ENCODE data around the gene ASCC1.
"Not testable (repeated sequence)": the region's sequence is repeated elsewhere in the genome, so short reads cannot be mapped to it uniquely, and the experiment has no call there.

The ASCC1 gene

DNA sequence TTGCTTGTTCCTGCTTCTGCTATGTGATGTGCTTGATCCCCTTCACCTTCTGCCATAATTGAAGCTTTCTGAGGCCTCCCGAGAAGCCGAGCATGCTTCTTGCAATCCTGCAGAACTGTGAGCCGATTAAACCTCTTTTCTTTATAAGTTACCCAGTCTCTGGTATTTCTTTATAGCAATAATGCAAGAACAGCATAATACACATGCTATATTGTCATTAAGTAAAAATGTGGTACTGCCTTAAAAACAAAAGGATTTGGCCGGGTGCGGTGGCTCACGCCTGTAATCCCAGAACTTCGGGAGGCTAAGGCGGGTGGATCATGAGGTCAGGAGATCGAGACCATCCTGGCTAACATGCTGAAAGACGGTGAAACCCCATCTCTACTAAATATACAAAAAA is 59.9 kb downstream of the ASCC1 start:
- no peaks in the 10 kb centered on the region for H3K4me1 ChIP-seq
- H4K20me1 ChIP-seq: no peaks in the 10 kb centered on the region
- H3K9me3 ChIP-seq (replicated peaks in 1 of 11): peaks cover 2 to 10% (median 8%) of the 10 kb centered on the region in 11 experiments; a peak in 10 of 22 replicates
- H3K9ac ChIP-seq: no peak overlapping the region
- H3K27me3 ChIP-seq: no peaks in the 10 kb centered on the region
- peaks cover 24 to 76% (median 38%) of the 10 kb centered on the region in 11 experiments; a peak in 21 of 22 replicates for H3K36me3 ChIP-seq
- H3K4me2 ChIP-seq: no peak overlapping the region
- no peak overlapping the region for H3K4me3 ChIP-seq
- no peak overlapping the region for H3K27ac ChIP-seq
- TF ChIP-seq Cebpa-rat (IDR thresholded peaks at IDR 0.05): no peak

DNA sequence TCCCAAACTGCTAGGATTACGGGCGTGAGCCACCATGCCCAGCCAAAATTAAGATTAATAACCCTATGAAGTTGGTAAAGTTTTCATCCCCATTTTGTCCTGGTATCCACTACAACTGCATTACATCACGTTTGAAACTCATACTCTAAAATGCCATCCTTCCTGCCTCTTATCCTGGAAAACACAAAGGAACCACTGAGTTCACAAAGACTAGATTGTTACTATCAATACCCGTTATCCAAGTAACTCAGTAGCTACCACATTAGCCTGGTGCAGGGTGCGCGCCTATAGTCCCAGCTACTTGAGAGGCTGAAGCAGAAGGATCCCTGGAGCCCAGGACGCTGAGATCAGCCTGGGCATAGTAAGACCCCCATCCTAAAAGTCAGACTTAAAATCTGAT is 63.8 kb downstream of the ASCC1 start:
- Histone ChIP-seq H3K4me3 (no peak overlapping the region), H4K20me1 (no peaks in the 10 kb centered on the region), H3K4me2 (no peak overlapping the region), H3K4me1 (no peaks in the 10 kb centered on the region), H3K27me3 (no peaks in the 10 kb centered on the region), H3K36me3 (peaks cover 17 to 62% (median 25%) of the 10 kb centered on the region in 11 experiments; a peak in 17 of 22 replicates), H3K9me3 (replicated peaks in 1 of 11) (peaks cover 8 to 13% (median 10%) of the 10 kb centered on the region in 11 experiments; a peak in 10 of 22 replicates), H3K27ac (no peak overlapping the region), H3K9ac (no peak overlapping the region)
- TF ChIP-seq Cebpa-rat (IDR thresholded peaks at IDR 0.05): no peak

DNA sequence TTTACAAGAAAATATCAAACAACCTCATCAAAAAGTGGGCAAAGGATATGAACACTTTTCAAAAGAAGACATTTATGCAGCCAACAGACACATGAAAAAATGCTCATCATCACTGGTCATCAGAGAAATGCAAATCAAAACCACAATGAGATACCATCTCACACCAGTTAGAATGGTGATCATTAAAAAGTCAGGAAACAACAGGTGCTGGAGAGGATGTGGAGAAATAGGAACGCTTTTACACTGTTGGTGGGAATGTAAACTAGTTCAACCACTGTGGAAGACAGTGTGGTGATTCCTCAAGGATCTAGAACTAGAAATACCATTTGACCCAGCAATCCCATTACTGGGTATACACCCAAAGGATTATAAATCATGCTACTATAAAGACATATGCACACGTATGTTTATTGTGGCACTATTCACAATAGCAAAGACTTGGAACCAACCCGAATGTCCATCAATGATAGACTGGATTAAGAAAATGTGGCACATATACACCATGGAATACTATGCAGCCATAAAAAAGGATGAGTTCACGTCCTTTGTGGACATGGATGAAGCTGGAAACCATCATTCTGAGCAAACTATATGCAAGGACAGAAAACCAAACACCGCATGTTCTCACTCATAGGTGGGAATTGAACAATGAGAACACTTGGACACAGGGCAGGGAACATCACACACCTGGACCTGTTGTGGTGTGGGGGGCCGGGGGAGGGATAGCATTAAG is 65.2 kb downstream of the ASCC1 start:
- H3K27ac ChIP-seq, H3K4me2 ChIP-seq, H3K4me1 ChIP-seq, H3K9ac ChIP-seq, H3K4me3 ChIP-seq, H3K27me3 ChIP-seq, H4K20me1 ChIP-seq: not testable (repeated sequence)
- peaks cover 8 to 13% (median 10%) of the 10 kb centered on the region in 11 experiments; a peak in 10 of 22 replicates for H3K9me3 ChIP-seq (replicated peaks in 1 of 11)
- peaks cover 10 to 48% (median 19%) of the 10 kb centered on the region in 11 experiments; a peak in 17 of 22 replicates for H3K36me3 ChIP-seq

DNA sequence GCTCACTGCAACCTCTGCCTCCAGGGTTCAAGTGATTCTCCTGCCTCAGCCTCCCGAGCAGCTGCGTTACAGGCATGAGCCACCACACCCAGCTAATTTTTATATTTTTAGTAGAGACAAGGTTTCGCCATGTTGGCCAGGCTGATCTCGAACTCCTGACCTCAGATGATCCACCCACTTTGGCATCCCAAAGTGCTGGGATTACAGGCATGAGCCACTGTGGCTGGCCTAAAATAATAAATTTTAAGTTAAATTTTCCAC is 68.8 kb downstream of the ASCC1 start:
- not testable (repeated sequence) for H3K4me2 ChIP-seq, H4K20me1 ChIP-seq

DNA sequence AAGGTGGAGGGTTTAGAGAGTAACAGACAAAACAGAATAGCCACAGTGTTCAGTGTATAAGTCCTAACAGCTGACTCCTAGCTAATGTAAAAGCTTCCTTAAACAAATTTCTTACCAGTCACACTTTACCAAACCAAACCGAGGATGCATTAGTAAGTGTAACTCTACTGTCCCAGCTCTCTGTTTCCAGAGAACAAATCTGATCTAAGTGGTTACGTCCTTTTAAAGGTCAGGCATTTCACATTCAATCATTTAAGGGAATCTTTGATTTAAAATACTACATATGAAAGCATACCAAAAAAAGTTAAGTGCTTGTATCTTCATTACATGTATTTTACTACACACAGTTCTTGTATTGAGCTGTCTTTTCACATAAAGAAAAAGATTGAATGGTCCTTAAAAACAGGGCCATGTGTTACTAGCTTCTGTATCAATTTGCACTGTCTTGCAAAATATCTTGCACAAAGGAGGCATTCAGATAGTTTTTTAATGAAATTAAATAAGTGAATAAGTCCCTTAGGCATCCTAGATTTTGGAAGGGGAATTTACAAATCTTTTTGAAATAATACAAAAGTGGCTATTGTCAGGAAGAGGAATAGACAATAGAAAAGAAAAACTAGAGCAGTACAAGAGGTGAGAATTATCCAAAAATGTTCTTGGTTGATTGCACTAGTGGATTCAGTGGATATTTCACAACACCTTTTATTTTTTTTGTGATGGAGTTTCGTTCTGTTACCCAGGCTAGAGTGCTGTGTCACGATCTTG is 69.3 kb downstream of the ASCC1 start:
- no peaks in the 10 kb centered on the region for H4K20me1 ChIP-seq
- no peak overlapping the region for H3K9ac ChIP-seq
- H3K27me3 ChIP-seq: no peaks in the 10 kb centered on the region
- peaks cover 0 to 8% (median 0%) of the 10 kb centered on the region in 10 experiments; a peak in 3 of 20 replicates for H3K4me1 ChIP-seq
- 0 out of 22 replicates have a peak, but pooled peaks of 1 of the 11 experiments have one; percentile 16 for TF ChIP-seq Cebpa-rat (IDR thresholded peaks at IDR 0.05)
- H3K27ac ChIP-seq: no peak overlapping the region
- H3K4me3 ChIP-seq: no peak overlapping the region
- peak overlapping the region in 1 of 11 experiments; percentile 13; a peak in 1 of 22 replicates for H3K4me2 ChIP-seq
- H3K9me3 ChIP-seq (replicated peaks in 1 of 11): peaks cover 3 to 12% (median 7%) of the 10 kb centered on the region in 11 experiments; a peak in 10 of 22 replicates
- H3K36me3 ChIP-seq: peaks cover 2 to 24% (median 6%) of the 10 kb centered on the region in 11 experiments; a peak in 15 of 22 replicates

More for the DNA sequence above, 68.8 kb downstream of the ASCC1 start:
- H3K9ac ChIP-seq, H3K27me3 ChIP-seq, H3K4me1 ChIP-seq, H3K4me3 ChIP-seq, H3K27ac ChIP-seq: not testable (repeated sequence)
- Histone ChIP-seq H3K36me3 (peaks cover 7 to 29% (median 11%) of the 10 kb centered on the region in 11 experiments; a peak in 17 of 22 replicates), H3K9me3 (replicated peaks in 1 of 11) (peaks cover 8 to 13% (median 10%) of the 10 kb centered on the region in 11 experiments; a peak in 10 of 22 replicates)

DNA sequence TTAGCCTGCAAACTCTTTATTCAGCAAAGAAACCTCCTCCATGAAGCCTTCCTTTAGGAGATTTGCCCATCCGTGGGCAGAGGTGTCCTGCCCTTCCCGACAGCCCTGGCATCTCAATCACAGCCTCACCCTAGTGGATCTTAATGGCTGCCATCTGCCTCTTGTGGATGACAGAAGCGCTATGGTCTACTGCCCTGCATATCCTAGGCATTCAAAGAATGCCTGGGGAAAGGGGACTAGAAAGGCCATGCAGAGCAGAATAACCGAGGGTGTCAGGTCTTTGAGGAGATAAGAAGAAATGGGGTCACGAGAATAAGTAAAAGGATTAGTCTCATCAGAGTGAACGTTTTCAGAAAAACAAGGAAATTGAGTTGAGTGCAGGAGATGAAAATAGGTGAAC is 70.0 kb downstream of the ASCC1 start:
- Histone ChIP-seq H3K27ac (no peak overlapping the region), H3K4me2 (peak overlapping the region in 1 of 11 experiments; percentile 13; a peak in 1 of 22 replicates), H3K27me3 (no peaks in the 10 kb centered on the region), H3K4me1 (peaks cover 0 to 8% (median 0%) of the 10 kb centered on the region in 10 experiments; a peak in 3 of 20 replicates), H3K4me3 (no peak overlapping the region), H3K9me3 (replicated peaks in 1 of 11) (peaks cover 0 to 5% (median under 1%) of the 10 kb centered on the region in 11 experiments; a peak in 4 of 22 replicates), H3K9ac (no peak overlapping the region), H3K36me3 (peaks cover 0 to 17% (median 1%) of the 10 kb centered on the region in 11 experiments; a peak in 6 of 22 replicates), H4K20me1 (no peaks in the 10 kb centered on the region)
- TF ChIP-seq Cebpa-rat (IDR thresholded peaks at IDR 0.05): no peak

DNA sequence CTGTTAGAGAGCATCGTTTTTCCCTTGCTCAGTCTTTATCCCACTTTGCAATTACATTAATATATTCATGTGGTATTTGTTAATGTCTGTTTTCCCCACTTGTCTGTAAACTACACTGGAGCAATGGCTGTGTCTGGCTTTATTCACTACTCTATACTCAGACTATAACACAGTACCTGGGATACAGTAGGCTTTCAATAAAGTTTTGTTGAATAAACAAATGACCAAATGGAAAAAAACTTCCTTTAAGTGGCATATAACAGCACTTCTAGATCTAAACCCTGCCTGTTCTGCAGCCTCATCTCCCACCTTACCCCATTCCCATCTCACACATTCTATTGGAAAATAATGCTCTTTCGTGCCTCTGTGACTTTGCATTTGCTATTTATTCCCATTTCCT is 70.4 kb downstream of the ASCC1 start:
- H3K9me3 ChIP-seq (replicated peaks in 1 of 11): peaks cover 0 to 5% (median 0%) of the 10 kb centered on the region in 11 experiments; a peak in 2 of 22 replicates

DNA sequence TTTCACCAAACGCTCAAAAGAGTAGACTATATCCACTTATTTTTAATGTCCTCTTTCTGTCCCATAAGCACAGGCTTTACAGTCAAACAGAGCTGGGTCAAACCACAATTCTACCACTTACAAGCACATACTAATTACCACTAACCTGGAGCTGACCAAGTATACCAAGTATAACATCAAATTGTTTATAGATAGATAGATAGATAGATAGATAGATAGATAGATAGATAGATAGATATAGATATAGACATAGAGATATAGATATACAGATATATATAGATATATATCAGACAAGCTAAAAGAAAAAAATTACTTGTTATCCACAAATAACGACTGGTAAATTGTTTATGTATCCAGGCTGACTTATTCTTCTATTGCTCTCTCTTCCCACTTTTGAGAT is 75.2 kb downstream of the ASCC1 start:
- Histone ChIP-seq H3K27me3 (0 out of 22 replicates have a peak, but pooled peaks cover 0 to 3% (median 0%) of the 10 kb centered on the region in 11 experiments), H3K36me3 (peaks cover 14 to 20% (median 16%) of the 10 kb centered on the region in 11 experiments), H3K27ac (no peak overlapping the region), H3K4me3 (no peak overlapping the region), H4K20me1 (peaks cover 0 to 2% (median 0%) of the 10 kb centered on the region in 11 experiments; a peak in 1 of 22 replicates), H3K4me2 (no peak overlapping the region), H3K9ac (no peak overlapping the region), H3K4me1 (peaks cover 0 to 7% (median 0%) of the 10 kb centered on the region in 10 experiments; a peak in 4 of 20 replicates), H3K9me3 (replicated peaks in 1 of 11) (peaks cover 10 to 15% (median 13%) of the 10 kb centered on the region in 11 experiments)
- no peak for TF ChIP-seq Cebpa-rat (IDR thresholded peaks at IDR 0.05)

More for the DNA sequence above, 70.4 kb downstream of the ASCC1 start:
- H3K27ac ChIP-seq: no peak overlapping the region
- no peak overlapping the region for H3K9ac ChIP-seq
- no peaks in the 10 kb centered on the region for H3K27me3 ChIP-seq
- no peak for TF ChIP-seq Cebpa-rat (IDR thresholded peaks at IDR 0.05)
- peaks cover 0 to 17% (median 0%) of the 10 kb centered on the region in 11 experiments; a peak in 4 of 22 replicates for H3K36me3 ChIP-seq
- no peaks in the 10 kb centered on the region for H4K20me1 ChIP-seq
- H3K4me1 ChIP-seq: peaks cover 0 to 8% (median 0%) of the 10 kb centered on the region in 10 experiments; a peak in 3 of 20 replicates
- H3K4me2 ChIP-seq: no peak overlapping the region
- H3K4me3 ChIP-seq: no peak overlapping the region

DNA sequence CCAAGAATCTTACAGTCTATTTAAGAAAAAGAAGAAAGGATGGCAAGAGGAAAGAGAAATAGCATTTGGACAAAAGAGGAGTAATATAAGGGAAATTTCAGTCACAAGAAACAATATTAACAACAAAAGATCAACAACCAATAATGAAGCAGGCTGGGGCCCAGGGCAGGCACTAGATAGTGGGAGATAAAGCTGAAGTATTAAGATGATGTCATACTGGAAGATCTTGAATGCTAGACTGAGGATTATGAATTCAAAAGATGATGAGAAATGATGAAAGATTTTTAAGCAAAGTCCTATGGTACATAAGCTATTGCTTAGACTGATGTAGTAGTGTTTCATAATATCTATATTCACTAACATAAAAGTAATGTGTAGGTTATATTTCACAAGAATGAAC is 75.9 kb downstream of the ASCC1 start:
- H3K4me1 ChIP-seq: peaks cover 0 to 7% (median 0%) of the 10 kb centered on the region in 10 experiments; a peak in 5 of 20 replicates
- H3K4me3 ChIP-seq: no peak overlapping the region
- peaks cover 10 to 17% (median 15%) of the 10 kb centered on the region in 11 experiments for H3K9me3 ChIP-seq (replicated peaks in 1 of 11)
- H4K20me1 ChIP-seq: peaks cover 0 to 7% (median 0%) of the 10 kb centered on the region in 11 experiments; a peak in 3 of 22 replicates
- TF ChIP-seq Cebpa-rat (IDR thresholded peaks at IDR 0.05): no peak
- H3K27ac ChIP-seq: no peak overlapping the region
- H3K27me3 ChIP-seq: peaks cover 0 to 10% (median 0%) of the 10 kb centered on the region in 11 experiments; a peak in 3 of 22 replicates
- H3K36me3 ChIP-seq: peaks cover 14 to 24% (median 18%) of the 10 kb centered on the region in 11 experiments
- no peak overlapping the region for H3K9ac ChIP-seq
- no peak overlapping the region for H3K4me2 ChIP-seq

Data from BLaER1 treated with 17β-estradiol and CSF1 and Interleukin-3, amounts not matched to agents 10 nM and 100 nM (cell line).